ENCODE measurements around the gene HACE1.

The HACE1 gene

DNA sequence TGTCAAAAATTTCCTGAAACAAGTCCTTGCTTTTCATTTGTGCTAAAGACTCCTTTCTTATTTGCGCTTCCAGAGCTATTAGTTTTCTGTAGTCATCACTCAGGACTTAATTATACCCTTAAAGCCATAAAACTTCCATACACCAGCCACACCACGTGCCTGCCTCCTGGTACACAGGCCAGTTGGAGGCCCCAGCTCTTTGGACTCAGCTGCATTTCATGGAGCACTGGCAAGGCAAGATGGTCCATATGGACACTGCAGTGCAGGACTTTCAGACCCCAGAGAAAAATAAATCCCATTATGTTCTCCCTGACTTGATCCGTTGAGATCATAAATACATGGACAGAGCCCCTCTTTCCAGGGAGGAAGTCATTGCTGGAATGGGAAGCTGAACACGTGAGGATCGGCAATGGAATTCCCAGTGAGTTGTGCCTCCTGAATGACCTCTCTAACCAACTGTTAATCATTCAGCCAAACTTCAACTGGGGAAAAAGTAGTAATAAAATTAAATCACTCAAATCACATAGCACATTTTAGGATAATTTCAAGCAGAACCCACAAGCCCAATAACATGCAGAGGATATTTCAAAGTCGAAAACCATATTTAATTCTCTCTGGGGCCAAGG is 173.1 kb downstream of the HACE1 start:
- DNase-seq: no peak

DNA sequence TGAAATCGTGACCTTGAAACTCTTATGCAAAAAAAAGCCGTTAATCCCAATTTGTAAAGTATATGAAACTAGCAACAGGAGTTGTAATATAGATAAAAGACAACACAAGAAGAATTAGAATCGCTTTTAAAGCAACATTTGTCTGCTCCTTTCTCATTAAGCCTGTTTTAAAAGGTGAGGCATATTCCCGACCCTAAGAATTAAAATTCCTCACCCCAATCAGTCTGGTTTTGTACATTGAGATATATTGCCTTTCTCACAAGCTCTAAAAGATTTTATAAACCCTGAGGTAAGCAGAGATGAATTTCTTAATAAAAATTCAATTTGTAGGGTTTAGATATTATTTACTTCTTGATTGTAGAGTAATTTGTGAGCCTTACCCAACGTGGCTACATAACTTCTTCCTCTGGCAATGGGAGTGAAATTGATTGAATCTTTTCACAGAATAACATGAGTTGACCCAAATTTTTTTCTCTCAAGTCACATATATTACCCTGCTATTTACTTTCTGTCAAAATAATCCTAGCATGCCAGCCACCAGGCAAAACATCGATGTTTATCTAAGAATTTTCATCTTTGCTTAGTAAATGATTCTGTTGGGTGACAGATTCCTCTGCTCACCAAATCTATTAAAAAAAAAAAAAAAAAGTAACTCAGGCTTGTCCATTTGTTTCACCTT is 173.7 kb downstream of the HACE1 start:
- no peak for DNase-seq

DNA sequence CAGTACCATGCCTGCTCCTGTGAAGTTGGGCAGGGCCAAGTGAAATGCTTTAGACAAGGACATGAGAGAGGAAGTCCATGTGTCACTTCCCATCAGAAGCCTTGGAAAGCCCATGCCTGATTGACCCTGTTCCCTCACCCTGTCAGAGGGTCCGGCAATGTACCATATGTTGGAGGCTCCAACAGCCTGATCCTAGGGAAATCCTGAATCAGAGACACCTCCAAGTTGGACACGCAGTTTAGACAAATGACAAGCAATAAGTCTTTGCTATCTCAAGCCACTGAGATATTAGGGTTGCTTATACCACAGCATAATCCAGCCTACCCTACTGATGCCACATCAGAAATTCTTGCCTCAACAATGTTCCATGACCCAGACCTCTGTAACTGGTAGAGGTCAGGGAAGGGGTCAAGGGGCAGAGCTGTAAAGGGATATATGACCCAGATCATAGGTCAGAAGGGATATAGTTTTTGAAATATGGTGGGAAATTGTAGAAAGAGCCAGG is 174.8 kb downstream of the HACE1 start:
- DNase-seq: no peak

DNA sequence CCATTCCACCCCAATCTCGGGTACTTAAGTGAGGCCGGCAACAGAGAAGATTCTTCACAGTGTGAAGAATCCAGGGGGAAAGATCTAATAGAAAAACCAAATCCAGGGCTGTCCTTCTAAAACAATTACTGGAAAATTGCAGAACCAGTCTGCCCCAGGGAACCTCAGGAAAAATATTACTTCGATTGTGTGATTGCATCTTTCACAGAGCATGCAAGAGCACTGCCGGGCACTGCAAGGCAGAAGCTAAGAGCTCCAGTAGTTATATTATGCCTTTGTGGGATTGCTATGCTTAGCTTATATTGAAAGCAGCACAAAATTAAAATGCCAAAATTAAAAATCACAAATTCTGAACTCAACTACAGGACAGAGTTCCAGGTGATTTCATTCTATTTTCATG is 175.9 kb downstream of the HACE1 start:
- DNase-seq: no peak

DNA sequence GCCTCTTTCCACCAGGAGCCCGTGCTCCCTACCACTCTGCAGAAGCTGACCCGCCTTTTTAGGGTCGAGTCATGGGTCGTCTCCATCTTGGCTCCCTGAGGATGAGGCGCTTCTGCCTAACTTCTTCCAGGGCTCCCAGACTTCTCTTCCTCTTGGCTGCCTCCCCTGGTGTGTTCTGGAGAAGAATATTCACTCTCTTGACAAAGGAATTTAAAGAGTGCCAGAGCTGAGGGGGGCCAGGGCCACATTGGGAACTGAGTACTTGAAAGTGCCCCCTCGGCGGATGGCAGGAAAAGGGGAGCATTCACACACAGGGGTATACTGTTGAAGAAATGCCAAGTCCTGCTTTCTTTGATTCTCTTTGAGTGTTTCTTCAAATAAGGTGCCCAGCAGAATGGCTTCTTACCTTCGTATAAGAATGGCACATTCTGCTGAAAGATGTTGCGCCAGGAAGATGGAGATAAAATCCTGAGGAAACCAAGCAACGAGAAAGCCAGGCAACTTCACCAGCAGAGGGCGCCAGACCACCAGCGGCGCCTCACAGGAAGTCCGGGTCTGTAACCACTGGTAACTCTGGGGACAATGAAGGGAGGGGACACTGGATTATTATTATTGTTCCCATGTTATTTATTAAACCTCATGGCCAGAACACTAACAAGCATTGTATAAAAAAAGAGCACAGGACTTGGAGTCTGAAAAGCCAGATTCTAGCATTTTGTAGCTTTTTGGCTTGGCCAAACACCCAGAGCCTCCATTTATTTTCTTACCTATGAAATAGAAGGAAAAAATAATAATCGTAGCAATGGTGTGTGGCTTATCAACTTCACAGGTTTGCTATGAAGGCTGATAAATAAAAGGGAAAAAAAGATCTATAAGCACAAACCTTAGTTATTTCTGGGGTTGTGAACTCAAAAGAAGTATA is 176.7 kb downstream of the HACE1 start:
- no peak for DNase-seq

DNA sequence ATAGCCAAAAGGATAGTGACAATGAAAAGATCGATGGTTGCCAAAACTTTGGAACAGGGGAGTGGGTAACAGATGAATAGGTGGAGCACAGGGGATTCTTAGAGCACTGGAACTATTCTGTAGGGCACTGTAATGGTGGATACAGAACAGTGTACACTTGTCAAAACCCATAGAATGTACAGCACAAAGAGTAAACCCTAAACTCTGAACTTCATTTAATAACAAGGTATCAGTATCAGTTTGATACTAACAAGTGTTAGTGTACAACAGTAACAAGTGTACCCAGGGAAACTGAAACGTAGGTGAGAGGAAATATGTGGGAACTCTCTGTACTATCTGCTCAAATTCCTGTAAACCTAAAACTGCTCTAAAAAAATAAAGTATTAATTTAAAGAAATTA is 179.2 kb downstream of the HACE1 start:
- no peak for DNase-seq

DNA sequence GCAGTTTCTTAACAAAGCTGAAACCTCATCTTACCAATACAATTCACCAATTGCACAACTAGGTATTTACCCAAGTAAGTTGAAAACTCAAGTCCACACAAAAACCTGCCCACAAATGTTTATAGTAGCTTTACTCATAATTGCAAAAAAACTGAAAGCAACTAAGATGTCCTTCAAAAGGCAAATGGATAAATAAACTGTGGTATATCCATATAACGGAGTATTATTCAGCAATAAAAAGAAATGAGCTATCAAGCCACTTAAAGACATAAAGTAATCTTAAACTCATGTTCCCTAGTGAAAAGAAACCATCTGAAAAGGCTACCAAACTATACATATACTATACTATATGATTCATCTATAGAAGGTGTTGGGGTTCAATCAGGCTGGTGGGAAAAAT is 179.7 kb downstream of the HACE1 start:
- no peak for DNase-seq
